ENCODE data around the gene HIVEP3.

DNA sequence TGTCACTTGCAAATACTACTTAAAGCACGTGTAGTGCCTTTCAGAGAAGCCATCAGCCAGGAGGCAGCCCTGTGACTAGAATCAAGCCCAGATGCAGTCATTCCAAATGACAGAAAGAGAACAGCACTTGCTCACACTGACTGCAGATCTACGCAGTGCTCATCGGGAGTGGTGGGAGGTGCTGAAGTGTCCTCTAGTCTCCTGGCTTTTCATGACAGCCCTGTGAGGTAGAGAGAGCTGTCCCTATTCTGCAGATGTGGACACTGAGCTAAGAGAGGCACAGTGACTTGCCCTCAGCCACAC lies 371.9 kb downstream of the HIVEP3 start:
- no peak for TF ChIP-seq POLR2A (IDR thresholded peaks at IDR 0.05)
- TF ChIP-seq, protein P1, sequence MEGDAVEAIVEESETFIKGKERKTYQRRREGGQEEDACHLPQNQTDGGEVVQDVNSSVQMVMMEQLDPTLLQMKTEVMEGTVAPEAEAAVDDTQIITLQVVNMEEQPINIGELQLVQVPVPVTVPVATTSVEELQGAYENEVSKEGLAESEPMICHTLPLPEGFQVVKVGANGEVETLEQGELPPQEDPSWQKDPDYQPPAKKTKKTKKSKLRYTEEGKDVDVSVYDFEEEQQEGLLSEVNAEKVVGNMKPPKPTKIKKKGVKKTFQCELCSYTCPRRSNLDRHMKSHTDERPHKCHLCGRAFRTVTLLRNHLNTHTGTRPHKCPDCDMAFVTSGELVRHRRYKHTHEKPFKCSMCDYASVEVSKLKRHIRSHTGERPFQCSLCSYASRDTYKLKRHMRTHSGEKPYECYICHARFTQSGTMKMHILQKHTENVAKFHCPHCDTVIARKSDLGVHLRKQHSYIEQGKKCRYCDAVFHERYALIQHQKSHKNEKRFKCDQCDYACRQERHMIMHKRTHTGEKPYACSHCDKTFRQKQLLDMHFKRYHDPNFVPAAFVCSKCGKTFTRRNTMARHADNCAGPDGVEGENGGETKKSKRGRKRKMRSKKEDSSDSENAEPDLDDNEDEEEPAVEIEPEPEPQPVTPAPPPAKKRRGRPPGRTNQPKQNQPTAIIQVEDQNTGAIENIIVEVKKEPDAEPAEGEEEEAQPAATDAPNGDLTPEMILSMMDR (IDR thresholded peaks at IDR 0.05): no peak

Data from heart left ventricle (tissue), 13 donors.